SJCRH30 (cell line): ENCODE results near the gene SMG6. TPM values are rescaled to one million over a fixed set of nuclear protein-coding genes. Genes with fewer than 3 reads are reported as not detected.
"Not testable (repeated sequence)": the region's sequence is repeated elsewhere in the genome, so short reads cannot be mapped to it uniquely, and the experiment has no call there.

Experiments
- DNase-seq, 2 experiments: peaks; one replicate each; pipeline ENCODE4 v3.0.0-alpha.2; 2015 to 2020
- H3K27ac ChIP-seq: fragments of 250-450 bp; sonication (Bioruptor Pico); 2 replicates; pipeline ENCODE4 v1.5.1; 2020; ENCODE audit warnings: mild to moderate bottlenecking, moderate library complexity
- H3K27me3 ChIP-seq: fragments of 250-450 bp; sonication (Bioruptor Pico); 2 replicates; pipeline ENCODE4 v1.5.1; 2020; ENCODE audit warnings: mild to moderate bottlenecking, moderate library complexity
- H3K36me3 ChIP-seq: fragments of 250-450 bp; sonication (Bioruptor Pico); 2 replicates; pipeline ENCODE4 v1.5.1; 2020; ENCODE audit warnings: mild to moderate bottlenecking, moderate library complexity
- H3K4me1 ChIP-seq: fragments of 250-450 bp; sonication (Bioruptor Pico); 2 replicates; pipeline ENCODE4 v1.5.1; 2020; ENCODE audit warnings: mild to moderate bottlenecking, moderate library complexity
- H3K4me3 ChIP-seq: fragments of 250-450 bp; sonication (Bioruptor Pico); 2 replicates; pipeline ENCODE4 v1.5.1; 2020; ENCODE audit warnings: mild to moderate bottlenecking, moderate library complexity
- H3K9me3 ChIP-seq: fragments of 250-450 bp; sonication (Bioruptor Pico); replicated peaks from 2 replicates; pipeline ENCODE4 v1.5.1; 2020; ENCODE audit warnings: mild to moderate bottlenecking, moderate library complexity
- total RNA-seq: library from RNA; depleted of rRNA; stranded (reverse); fragments of >200 nt; shearing (Covaris generic); gene quantifications from 2 replicates; pipeline ENCODE4 v1.2.3, GENCODE V29; 2014

SMG6 gene
- total RNA-seq, 1 experiment from 2014 or later: 13.0 TPM

GRCh38 chr17:2024572-2025219, 278.9 kb downstream of the SMG6 start:
- no peaks in the 10 kb centered on the region for H3K9me3 ChIP-seq

GRCh38 chr17:2023692-2024571, 279.7 kb downstream of the SMG6 start:
- H3K27ac ChIP-seq: no peak overlapping the region
- peaks cover 7% of the 10 kb centered on the region; the same call in 1 of the 2 replicates for H3K4me1 ChIP-seq
- no peaks in the 10 kb centered on the region for H3K9me3 ChIP-seq
- H3K36me3 ChIP-seq: no peaks in the 10 kb centered on the region
- H3K27me3 ChIP-seq: peaks cover 17% of the 10 kb centered on the region
- peak; percentile 57 to 62 for DNase-seq
- peak overlapping the region; percentile 28 for H3K4me3 ChIP-seq

More at GRCh38 chr17:2024572-2025219, 278.9 kb downstream of the SMG6 start:
- DNase-seq: no peak
- Histone ChIP-seq H3K4me3 (peak overlapping the region; percentile 48), H3K27me3 (peaks cover 13% of the 10 kb centered on the region), H3K36me3 (no peaks in the 10 kb centered on the region), H3K4me1 (peaks cover 7% of the 10 kb centered on the region; the same call in 1 of the 2 replicates), H3K27ac (no peak overlapping the region)

- Histone ChIP-seq H3K4me3 (no peak overlapping the region), H3K4me1 (peaks cover 7% of the 10 kb centered on the region; the same call in 1 of the 2 replicates), H3K27ac (no peak overlapping the region), H3K27me3 (peaks cover 17% of the 10 kb centered on the region), H3K9me3 (no peaks in the 10 kb centered on the region), H3K36me3 (no peaks in the 10 kb centered on the region)
- no peak for DNase-seq
Observed at GRCh38 chr17:2023256-2023655, 280.3 kb downstream of the SMG6 start.

GRCh38 chr17:2022647-2023240, 280.8 kb downstream of the SMG6 start:
- H3K9me3 ChIP-seq: no peaks in the 10 kb centered on the region
- peaks cover 13% of the 10 kb centered on the region for H3K27me3 ChIP-seq
- H3K36me3 ChIP-seq: no peaks in the 10 kb centered on the region
- no peak for DNase-seq
- H3K4me3 ChIP-seq: no peak overlapping the region
- H3K27ac ChIP-seq: no peak overlapping the region
- H3K4me1 ChIP-seq: peaks cover 7% of the 10 kb centered on the region; the same call in 1 of the 2 replicates

- Histone ChIP-seq H3K4me3 (no peak overlapping the region), H3K4me1 (peaks cover 5% of the 10 kb centered on the region; the same call in 1 of the 2 replicates), H3K27me3 (peaks cover 13% of the 10 kb centered on the region), H3K36me3 (no peaks in the 10 kb centered on the region), H3K27ac (no peak overlapping the region), H3K9me3 (no peaks in the 10 kb centered on the region)
- no peak for DNase-seq
Observed at GRCh38 chr17:2020721-2021120, 282.9 kb downstream of the SMG6 start.

- Histone ChIP-seq H3K36me3 (no peaks in the 10 kb centered on the region), H3K27me3 (peaks cover 13% of the 10 kb centered on the region), H3K4me3 (no peak overlapping the region), H3K9me3 (no peaks in the 10 kb centered on the region), H3K27ac (no peak overlapping the region), H3K4me1 (peaks cover 2% of the 10 kb centered on the region; the same call in 1 of the 2 replicates)
- DNase-seq: no peak
Observed at GRCh38 chr17:2019723-2020122, 283.9 kb downstream of the SMG6 start.

- Histone ChIP-seq H3K4me3 (no peak overlapping the region), H3K9me3 (no peaks in the 10 kb centered on the region), H3K27me3 (peaks cover 13% of the 10 kb centered on the region), H3K27ac (no peak overlapping the region), H3K4me1 (no peaks in the 10 kb centered on the region; the same call in 1 of the 2 replicates), H3K36me3 (no peaks in the 10 kb centered on the region)
- no peak for DNase-seq
Observed at GRCh38 chr17:2018716-2019510, 284.7 kb downstream of the SMG6 start.

- Histone ChIP-seq H3K27me3 (peaks cover 13% of the 10 kb centered on the region), H3K36me3 (no peaks in the 10 kb centered on the region), H3K4me1 (no peaks in the 10 kb centered on the region), H3K9me3 (no peaks in the 10 kb centered on the region), H3K27ac (no peak overlapping the region), H3K4me3 (no peak overlapping the region)
- no peak for DNase-seq
Observed at GRCh38 chr17:2017274-2017941, 286.2 kb downstream of the SMG6 start.

GRCh38 chr17:2016494-2016893, 287.1 kb downstream of the SMG6 start:
- H3K36me3 ChIP-seq: no peaks in the 10 kb centered on the region
- no peak overlapping the region for H3K27ac ChIP-seq
- H3K9me3 ChIP-seq: no peaks in the 10 kb centered on the region
- H3K27me3 ChIP-seq: peaks cover 13% of the 10 kb centered on the region
- no peaks in the 10 kb centered on the region for H3K4me1 ChIP-seq
- no peak for DNase-seq
- H3K4me3 ChIP-seq: no peak overlapping the region

- Histone ChIP-seq H3K9me3 (no peaks in the 10 kb centered on the region), H3K36me3 (no peaks in the 10 kb centered on the region), H3K27me3 (peaks cover 7% of the 10 kb centered on the region), H3K4me3 (no peak overlapping the region), H3K4me1 (no peaks in the 10 kb centered on the region), H3K27ac (no peak overlapping the region)
- DNase-seq: no peak
Observed at GRCh38 chr17:2015314-2015713, 288.3 kb downstream of the SMG6 start.

GRCh38 chr17:2013994-2014317, 289.6 kb downstream of the SMG6 start:
- Histone ChIP-seq H3K9me3 (no peaks in the 10 kb centered on the region), H3K36me3 (no peaks in the 10 kb centered on the region), H3K27me3 (no peaks in the 10 kb centered on the region; the same call in none of the 2 replicates), H3K4me1 (no peaks in the 10 kb centered on the region), H3K27ac (no peak overlapping the region), H3K4me3 (no peak overlapping the region)
- no peak for DNase-seq

GRCh38 chr17:2013220-2013993, 290.2 kb downstream of the SMG6 start:
- not testable (repeated sequence) for H3K27me3 ChIP-seq, H3K4me1 ChIP-seq, H3K4me3 ChIP-seq, H3K27ac ChIP-seq, H3K9me3 ChIP-seq, H3K36me3 ChIP-seq, DNase-seq

- no peak overlapping the region for H3K27ac ChIP-seq
Observed at GRCh38 chr17:2012499-2012898, 291.1 kb downstream of the SMG6 start.

More at GRCh38 chr17:2012499-2012898, 291.1 kb downstream of the SMG6 start:
- H3K27me3 ChIP-seq: no peaks in the 10 kb centered on the region; the same call in 1 of the 2 replicates
- H3K9me3 ChIP-seq: no peaks in the 10 kb centered on the region
- H3K4me3 ChIP-seq: no peak overlapping the region
- no peaks in the 10 kb centered on the region for H3K4me1 ChIP-seq
- no peaks in the 10 kb centered on the region for H3K36me3 ChIP-seq
- no peak for DNase-seq
